HEK293T (cell line): ENCODE results near the gene ZBTB20.

ENCODE experiments used
- CTBP1 ChIP-seq: fragments of 450-650 bp; IDR thresholded peaks from 2 replicates; pipeline ENCODE4 v1.6.1; 2016; ENCODE audit warnings: borderline replicate concordance
- FOXK2 ChIP-seq: fragments of 450-650 bp; IDR thresholded peaks from 2 replicates; pipeline ENCODE4 v1.6.1; 2016; ENCODE audit warnings: mild to moderate bottlenecking
- FOXM1 ChIP-seq: fragments of 450-650 bp; IDR thresholded peaks from 2 replicates; pipeline ENCODE4 v1.6.1; 2017; ENCODE audit warnings: mild to moderate bottlenecking, borderline replicate concordance
- SP1 ChIP-seq: fragments of 450-650 bp; IDR thresholded peaks from 2 replicates; pipeline ENCODE4 v1.6.1; 2017
- SUZ12 ChIP-seq: fragments of 450-650 bp; IDR thresholded peaks from 2 replicates; pipeline ENCODE4 v1.6.1; 2016; ENCODE audit warnings: mild to moderate bottlenecking
- TARDBP ChIP-seq: fragments of 450-650 bp; IDR thresholded peaks from 2 replicates; pipeline ENCODE4 v1.6.1; 2016

GRCh38 chr3:114469070-114469469 lies 678.0 kb downstream of the ZBTB20 start:
- TF ChIP-seq FOXM1 (no peak), SUZ12 (no peak), SP1 (no peak), TARDBP (no peak), FOXK2 (no peak), CTBP1 (no peak)
